GM13977 (cell line): ENCODE data around the gene SNN.

Experiments used
- DNase-seq: peaks from one replicate; pipeline ENCODE4 v3.0.0; 2012; ENCODE audit warnings: low spot score
- CTCF ChIP-seq: IDR thresholded peaks from 2 replicates; pipeline ENCODE4 v1.5.1; 2012; ENCODE audit warnings: mild to moderate bottlenecking, control low read depth; ENCODE audit not compliant: insufficient read depth; ENCODE audit errors: extremely low read depth, missing control alignments
- in situ Hi-C: fragments of 300-500 bp; cut with MboI; formaldehyde crosslinking; loops from one replicate; pipeline ENCODE4 v1.12.0; 2022; ENCODE audit warnings: low sequenced_read_pairs, low pct_unique_long_range_greater_than_20kb, mixed read lengths, inconsistent platforms; ENCODE audit not compliant: unreplicated experiment

SNN gene

GRCh38 chr16:11674001-11674817, 6.0 kb downstream of the SNN start:
- no peak for TF ChIP-seq CTCF
- in situ Hi-C loops: no loop called here
- DNase-seq: no peak

DNA sequence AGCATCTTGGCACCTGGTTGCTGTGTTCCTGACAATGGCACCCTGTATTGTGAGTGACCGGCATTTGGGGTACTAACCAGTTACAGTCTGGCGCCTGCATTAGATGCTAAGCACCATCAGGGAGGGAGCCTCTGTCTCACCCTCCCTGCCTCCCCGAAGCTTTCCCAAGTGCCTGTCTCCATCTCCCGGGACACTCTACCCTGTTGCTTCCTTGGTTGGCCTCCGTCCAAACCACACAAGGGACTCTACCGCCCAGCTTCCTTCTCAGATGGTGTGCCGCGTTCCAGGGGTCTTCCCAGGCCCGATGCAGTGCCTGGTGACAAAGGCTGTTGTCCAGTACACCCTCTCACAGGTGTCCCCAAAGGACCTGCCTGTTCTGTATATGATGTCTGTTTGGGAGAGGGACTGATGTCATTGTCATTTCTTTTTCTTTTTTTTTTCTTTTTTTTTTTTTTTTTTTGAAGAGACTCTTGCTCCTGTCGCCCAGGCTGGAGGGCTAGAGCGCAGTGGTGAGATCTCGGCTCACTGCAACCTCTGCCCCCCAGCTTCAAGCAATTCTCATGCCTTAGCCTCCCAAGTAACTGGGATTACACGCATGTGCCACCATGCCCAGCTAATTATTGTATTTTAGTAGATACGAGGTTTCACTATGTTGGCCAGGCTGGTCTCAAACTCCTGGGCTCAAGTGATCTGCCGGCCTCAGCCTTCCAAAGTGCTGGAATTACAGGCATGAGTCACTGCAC, 6.7 kb downstream of the SNN start:
- no peak for DNase-seq
- in situ Hi-C loops: no loop called here
- no peak for TF ChIP-seq CTCF

GRCh38 chr16:11675561-11676511, 7.6 kb downstream of the SNN start:
- no peak for TF ChIP-seq CTCF
- no peak for DNase-seq
- in situ Hi-C loops: no loop called here

DNA sequence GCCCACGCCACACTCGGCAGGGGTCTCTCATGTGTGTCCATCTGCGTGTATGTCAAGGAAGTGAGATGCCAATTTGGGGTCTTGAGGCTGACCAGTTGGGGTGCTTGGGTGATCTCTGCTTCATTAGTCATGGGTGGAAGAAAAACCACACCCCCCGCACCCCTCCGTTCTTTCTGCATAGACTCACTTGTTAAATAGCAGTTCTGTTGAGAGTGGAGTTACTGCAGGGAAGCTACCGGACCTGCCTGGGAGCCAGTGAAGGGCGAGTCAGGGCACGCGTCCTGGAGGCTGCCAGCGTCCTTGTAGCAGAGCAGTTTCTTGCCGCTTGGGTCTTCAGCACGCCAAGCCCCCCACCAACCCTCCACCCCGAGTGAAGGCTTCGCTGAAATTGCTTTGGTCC, 8.5 kb downstream of the SNN start:
- in situ Hi-C loops: no loop called here
- TF ChIP-seq CTCF: no peak
- DNase-seq: no peak

- no peak for DNase-seq
- in situ Hi-C loops: no loop called here
- TF ChIP-seq CTCF: no peak
Observed at GRCh38 chr16:11677451-11677951, 9.2 kb downstream of the SNN start.
